ENCODE results near the gene LTBP1.
"Not testable (repeated sequence)": the region's sequence is repeated elsewhere in the genome, so short reads cannot be mapped to it uniquely, and the experiment has no call there.

Gene LTBP1

DNA sequence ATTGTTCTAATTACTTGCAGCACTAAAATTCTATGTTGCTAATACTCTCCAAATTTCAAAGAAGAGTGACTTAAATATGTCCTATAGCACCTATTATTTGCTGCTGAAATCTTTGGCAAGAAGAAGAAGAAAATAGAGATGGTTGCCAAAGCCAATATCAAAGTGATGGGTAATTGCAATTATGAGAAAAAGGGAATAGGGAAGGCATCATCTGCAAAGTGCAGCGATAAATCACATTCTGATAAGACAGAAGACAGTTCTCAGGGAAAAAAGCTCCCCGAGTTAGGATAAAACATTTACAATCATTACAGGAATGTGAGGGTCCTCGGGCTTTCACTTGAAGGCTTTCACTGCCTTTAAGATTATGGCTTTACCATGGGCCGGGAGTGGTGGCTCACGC, 457.6 kb downstream of the LTBP1 start:
- DNase-seq = no peak

DNA sequence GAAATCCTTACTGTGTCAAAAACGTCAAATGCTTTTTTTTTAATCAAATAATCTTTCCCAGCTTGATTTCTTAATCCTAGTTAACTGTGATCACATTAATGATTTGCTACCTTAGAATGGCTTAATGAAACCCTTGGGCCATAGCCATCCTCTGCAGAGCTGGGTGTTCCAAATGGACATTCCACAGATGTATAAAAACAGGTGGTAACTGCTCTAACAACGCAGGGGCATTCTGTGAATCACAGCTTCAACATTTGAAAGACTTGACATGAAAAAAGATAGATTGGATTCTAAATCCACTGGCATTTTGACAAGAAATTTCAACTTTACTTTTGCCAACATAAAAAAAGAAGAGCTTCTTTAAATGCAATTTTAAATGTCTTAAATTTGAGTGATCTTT, 459.9 kb downstream of the LTBP1 start:
- no peak for DNase-seq

DNA sequence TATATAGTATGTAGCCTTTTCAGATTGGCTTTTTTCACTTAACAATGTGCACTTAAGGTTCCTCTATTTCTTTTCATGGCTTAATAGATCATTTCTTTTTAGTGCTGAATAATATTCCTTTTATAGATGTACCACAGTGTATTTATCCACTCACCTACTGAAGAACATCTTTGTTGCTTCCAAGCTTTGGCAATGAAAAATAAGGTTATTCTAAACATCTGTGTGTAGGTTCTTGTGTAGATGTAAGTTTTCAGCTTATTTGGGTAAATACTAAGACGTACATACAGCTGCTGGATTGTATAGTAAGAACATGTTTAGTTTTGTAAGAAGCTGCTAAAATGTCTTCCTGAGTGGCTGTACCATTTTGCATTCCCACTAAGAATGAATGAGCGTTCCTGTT, 461.4 kb downstream of the LTBP1 start:
- DNase-seq = no peak

DNA sequence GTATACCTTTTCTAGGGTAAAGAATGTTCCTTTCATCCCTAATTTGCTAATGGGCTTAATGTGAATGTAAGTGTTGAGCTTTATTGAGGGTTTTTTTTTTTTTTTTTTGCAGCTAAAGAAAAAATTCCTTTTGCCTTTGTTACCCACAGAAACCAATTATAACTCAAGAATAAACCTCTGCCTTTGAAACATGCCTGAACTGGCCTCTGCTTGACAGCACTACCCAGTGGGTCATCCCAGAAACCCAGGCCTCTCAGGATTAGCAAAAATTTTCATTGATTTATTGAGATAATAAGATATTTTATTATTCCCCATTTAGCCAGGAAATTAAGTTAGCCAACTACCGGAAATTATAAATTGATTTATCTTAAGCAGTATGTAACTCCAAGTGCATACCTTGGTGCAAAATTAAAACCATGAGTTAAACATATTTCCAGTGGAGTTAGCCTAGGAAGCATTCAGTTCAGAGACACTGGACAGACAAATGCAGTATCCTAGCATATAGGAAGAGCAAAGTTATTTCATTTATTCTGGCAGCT, 462.7 kb downstream of the LTBP1 start:
- DNase-seq = no peak

DNA sequence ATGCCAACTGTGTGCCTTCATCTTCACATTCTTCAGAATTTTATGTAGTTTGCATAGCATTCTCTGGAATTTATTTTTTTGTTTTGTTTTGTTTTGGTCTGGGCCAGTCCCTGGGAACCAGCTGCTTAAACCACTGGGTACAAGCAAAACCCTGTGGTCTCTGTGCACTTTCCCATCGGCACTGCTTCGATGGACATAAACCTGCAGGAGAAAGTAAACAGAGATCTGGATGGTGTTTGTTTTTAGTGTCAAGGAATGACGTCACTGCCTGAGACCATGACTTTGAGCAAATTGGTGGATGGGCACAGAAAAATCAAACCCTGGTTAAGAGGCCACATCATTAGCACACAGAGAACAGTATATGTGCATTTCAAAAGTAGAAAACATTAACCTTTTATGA, 465.0 kb downstream of the LTBP1 start:
- DNase-seq = no peak

DNA sequence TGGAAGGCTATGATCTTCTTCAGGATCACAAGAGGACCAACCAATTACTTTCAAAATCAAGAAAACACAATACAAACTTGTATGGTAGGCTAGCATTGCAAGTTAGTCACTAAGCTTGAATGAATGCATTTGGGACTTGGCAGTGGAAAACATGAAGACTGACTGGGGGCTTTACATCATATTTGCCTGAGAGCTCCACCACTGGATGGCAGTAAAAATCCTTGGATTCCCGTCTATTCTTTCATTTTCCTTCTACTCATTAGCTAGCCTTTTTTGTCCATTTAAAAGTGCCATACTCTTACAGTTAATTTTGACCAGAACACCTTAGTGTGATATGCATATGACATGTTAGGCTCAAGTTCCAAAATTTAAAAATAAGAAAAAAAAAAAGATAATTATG, 466.2 kb downstream of the LTBP1 start:
- no peak for DNase-seq

DNA sequence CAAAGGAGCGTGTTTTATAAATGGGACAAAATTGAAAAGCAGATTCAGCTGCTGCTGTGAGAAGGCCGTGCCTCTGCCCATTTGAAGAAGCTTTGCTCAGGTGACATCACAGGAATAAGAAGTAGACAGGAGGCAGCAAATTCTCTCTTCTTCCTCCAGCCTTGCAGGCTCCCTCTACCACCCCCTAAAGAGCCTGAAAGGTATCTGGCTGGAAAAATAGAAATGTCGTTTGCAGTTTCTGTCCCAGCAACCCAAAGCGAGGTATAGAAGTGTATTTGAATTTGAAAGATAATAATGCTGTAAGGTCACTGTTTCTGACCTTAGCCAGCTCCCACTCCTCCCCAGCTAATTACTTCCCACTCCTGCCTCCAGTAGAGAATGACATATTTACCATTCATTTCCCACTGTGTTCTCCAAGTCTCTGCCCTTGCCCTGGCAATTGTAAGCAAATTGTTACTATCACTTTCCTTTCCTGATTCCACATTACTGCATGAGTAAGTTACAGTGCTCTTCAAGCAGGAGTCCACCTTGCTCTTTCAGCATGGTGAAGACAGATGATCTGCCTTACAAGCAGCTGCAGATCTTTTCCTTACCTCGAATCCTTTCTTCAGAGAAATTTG, 472.9 kb downstream of the LTBP1 start:
- no peak for DNase-seq

DNA sequence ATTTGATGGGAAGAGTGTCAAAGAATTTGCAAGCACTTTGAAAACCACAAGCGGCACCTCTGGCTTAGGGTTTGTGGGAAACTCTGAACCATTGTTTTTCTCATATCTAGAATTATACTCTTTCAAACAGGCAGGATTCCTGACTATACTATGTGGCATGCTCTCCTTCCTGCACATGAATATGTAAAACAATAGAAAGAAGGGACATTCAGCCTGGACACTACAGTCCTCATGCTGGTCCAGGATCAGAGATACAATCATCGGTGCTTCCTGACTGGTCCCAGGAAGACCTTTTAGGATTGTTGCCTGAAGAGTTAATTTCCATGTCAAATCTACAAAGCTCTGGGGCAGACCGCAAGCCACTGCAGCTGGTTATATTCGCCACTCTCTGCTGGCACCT, 474.0 kb downstream of the LTBP1 start:
- no peak for DNase-seq

DNA sequence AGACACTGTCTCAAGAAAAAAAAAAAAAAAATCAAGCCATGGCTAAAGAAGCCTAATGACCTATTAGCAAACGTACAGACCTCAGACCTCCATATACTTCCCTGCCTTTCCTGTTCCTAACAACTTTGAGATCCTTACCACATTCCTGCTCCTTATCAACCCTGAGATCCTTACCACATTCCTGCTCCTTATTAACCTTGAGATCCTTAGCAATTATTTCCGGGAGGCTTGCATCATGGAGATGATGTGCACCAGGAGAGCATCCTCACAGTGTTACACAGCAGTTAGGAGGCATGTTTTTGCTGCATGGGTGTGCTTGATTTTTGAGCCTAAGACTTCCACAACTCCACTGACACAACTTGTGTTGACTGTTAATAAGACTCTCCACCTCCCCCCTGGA, 475.1 kb downstream of the LTBP1 start:
- DNase-seq = no peak

DNA sequence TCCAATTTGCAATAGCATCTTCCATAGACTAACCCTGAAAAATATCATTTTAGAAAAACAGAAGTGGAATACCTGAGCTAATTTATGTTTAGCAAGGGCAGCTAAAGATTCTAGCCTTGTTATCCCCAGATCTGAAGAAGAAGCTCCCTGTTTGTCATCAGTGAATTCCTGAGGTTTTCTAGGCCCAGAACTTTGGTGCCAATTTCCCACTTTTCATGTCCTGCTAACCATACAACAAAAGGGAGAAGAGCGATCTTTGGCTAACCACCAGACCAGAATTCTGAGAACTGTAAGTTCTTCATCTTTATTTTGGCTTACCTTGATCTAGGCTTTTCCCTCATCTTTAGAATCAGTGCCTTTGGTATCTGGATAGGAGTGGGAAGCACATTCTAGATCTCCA, 478.4 kb downstream of the LTBP1 start:
- DNase-seq = no peak

DNA sequence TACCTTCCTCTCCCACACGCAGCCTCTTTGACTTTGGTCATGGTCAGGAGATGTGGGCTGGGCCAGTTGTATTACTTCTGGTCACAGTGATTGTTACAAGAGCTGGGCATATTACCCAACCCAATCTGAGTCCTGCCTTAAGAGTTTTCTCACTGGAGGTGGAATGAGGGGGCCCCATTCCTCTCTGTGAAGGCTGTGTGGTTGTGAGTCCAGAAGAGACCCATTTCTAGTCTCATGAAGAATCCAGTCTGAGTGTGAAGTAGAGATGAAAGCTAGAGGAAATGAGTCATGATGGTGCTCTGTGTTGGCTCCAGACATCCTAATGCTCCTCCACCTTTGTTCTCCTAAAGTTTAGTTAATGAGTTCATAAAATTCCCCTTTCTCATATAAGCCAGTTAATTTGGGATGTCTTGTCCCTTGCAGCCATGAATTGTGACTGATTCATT, 478.9 kb downstream of the LTBP1 start:
- DNase-seq = no peak

DNA sequence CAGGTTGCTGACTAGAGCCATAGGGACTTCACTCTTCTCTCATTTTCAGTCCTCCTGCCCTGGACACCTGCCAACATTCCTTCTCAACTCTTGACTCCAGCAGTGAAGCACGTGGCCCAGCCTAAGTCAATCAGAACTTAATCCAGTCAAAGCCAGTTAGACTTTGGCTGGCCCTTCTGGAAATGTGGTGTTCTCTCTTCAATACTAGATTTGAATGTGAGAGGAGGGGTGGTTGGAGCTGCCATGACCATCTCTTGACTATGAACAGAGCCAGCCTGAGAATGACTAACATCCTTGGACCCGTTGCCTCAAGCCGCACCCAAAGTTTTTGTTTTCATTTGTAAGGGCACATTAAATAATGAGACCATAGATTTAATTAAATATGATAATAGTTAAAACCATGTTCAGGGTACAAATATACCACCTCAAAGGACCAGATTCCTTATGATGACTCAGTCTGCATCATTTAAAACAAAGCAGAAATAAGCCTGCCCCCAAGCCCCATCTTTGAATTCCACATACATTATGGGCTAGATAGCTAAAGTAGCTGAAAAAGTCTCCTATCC, 480.0 kb downstream of the LTBP1 start:
- no peak for DNase-seq

DNA sequence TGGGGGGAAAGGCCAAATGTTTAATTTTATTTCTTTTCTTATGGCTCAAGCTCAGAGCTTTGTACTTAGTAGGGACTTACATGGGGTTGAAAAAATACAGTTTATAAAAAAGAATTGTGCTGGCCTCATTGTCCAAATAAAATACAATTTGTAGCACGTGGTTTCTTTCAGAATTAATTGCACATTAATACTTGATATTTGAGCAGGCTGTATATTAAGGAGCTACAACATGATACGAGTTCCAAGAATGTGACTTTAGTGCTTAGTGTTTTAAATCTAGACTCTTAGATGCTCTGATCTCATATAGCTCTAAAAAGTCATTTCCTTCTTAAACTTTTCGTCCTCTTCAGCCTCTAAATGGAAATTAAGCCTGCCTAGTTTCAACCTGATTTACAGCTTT, 483.3 kb downstream of the LTBP1 start:
- no peak for DNase-seq

DNA sequence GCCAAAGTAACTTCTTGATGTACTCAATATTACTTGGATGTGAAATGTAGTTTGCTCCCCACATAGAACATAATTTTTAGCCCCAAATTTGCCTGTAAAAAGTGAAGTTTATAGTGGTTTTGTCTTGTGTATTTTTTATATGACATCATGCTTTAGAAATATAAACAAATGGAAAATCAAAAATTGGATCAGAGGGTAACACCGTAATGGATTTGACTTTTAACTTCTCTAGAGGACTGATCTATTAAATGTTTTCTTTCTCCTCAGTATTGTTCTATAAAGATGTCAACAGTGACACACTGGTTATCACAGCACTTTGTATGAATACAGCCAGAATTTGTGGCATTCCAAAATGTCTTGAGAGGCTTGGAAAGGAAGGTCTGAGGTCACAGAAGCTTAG, 484.1 kb downstream of the LTBP1 start:
- DNase-seq = no peak

DNA sequence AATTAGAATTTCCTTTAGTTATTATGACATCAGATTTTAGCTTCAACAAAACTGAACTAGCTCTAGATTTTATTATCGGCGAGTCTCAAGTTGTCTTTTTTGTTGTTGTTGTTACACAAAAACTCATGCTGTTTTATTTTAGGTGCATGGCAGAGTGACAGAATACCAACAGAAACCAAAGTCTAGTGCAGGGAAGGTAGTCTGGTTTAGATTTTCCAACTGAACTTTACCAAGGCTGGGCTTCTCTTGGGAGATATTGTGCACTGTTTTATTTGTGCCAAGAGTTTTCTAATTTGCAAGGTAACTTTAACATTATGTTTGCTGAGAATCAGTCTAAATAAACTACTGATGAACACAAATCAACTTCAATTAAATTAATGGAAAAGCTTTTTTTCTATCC, 486.1 kb downstream of the LTBP1 start:
- no peak for DNase-seq

DNA sequence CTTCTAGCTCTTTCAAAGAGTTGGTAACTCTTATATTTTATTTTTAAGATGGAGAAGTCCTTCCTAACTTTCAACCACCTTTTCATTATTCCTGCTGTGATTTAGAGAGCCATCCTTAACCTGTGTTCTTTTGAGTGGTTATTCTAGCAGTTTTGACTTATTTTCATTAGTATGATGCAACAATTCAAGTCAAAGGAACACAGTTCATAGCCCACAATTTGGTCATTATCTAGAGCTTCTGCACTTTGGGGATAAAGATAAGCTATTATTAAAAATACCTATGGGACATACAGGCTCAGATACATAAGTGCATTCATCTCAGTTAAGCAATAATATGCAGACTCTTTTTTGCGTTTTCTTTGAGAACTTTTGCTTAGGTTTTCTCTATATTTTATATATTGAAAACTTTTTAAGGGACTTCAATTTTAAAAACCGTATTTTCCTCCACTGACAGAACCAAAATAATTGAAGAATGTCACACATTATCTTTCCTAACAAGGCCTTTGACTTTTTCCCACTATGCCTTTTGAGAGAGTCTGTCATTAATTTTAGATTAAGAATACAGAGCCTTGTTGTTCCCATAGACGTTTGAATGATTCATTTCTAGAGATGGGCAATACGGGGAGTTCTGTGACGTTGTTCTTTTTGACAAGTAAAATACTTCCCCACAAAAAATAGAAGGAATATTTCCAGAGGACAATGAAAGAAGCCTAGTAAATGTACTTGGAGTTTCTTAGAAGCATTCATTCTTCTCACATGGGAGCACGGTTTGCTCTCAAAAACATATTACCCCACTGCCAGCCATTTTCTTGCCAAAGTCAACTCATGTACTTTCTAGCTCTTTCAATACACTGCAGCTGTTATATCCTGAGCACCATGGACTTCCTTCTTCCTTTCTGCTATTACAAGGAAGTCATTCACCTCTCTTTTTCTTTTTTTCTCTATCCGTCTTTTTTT, 486.8 kb downstream of the LTBP1 start:
- DNase-seq = no peak

DNA sequence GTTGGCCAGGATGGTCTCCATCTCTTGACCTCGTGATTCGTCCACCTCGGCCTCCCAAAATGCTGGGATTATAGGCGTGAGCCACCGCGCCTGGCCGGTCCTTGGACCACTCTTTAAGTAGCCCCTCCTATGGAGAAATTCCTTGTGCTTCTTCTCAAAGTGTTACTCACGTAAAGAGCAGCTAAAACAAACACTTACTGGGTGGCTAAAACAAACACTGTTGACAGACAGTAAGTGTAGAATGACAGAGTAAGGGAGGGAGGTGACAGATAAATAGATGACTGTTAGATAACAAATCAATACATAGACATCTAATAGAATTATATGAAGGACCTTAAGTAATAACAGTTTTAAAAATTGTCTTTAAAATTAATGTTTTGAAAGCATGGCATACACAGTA, 488.8 kb downstream of the LTBP1 start:
- DNase-seq = no peak

DNA sequence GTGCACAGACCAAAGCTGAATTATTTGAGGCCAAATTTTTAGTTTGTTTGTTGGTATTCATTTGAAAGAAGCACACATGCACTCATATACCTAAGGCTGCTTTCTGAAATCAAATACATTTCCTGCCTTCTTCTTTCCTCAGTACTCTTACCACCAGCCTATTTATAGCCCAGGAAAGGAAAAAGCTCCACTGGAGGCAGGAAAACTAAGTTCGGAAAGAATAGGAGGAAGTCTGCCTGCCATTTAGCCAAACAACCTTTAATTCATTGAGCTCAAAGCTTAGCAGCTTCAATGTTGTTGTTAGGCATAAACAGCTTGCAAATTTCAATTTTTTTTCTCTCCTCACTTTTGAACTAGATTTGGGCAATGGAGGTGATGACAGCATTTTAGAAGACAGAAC, 489.3 kb downstream of the LTBP1 start:
- DNase-seq = no peak

DNA sequence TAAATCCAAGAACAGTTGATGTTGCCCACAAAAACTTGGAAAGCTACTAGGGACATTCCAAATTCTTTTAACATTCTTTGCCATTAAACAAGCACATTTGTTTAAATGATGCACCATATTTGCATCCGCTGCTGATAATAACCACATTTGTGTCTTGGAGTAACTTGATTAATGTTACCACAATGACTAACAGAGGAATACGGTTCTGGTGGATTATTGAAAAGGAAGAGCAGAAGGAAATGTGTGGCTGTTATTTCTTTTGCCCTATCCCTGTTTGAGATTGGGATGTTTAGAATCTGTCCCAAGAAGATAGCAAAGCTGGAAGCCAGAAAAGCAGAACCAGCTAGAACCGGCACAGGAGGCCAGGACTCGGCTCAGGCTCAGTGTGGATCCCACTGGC, 490.5 kb downstream of the LTBP1 start:
- DNase-seq = no peak

DNA sequence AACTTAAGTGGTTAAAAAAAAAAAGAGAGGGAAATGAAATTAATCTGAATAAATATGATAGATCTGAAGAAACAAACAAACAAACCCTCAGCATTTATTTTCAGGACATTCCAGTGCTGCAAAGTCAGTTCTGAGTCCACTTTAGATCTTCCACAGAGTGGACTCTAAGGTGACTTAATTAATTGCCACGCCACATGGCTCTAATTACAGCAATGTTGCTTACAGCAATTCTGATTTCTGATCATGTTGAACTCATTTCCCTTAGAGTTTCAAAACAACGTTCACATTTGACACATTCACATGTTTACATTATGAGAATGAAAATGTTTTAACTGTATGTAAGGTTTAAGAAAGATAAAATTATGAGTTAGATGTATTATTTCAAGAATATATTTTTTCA, 491.1 kb downstream of the LTBP1 start:
- no peak for DNase-seq

DNA sequence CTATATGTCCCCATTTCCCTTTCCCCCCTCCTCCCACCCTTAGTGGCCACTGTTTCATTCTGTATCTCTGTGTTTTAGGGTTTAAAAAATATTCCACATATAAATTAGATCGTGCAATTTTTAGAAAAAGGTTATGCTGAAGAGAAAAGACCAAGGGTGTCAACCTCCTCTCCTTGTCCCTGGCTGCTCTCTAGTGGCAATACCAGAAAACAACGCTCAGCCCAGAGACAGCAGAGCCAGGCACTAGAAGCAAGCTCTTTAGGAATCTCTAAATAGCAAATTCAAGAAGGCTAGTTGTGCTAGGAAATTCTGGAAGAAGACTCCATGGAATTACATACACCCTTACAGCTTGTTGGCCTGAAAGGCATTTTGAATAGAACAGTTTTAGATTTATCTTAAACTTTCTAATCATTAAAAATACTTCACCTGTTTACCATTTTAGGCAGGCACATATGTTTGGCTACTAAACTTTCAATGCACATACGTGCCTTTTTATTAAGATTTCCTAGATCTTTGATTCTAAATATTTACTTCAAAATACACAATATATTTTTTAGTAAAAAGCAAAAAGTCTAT, 494.6 kb downstream of the LTBP1 start:
- DNase-seq = peak; percentile 7

DNA sequence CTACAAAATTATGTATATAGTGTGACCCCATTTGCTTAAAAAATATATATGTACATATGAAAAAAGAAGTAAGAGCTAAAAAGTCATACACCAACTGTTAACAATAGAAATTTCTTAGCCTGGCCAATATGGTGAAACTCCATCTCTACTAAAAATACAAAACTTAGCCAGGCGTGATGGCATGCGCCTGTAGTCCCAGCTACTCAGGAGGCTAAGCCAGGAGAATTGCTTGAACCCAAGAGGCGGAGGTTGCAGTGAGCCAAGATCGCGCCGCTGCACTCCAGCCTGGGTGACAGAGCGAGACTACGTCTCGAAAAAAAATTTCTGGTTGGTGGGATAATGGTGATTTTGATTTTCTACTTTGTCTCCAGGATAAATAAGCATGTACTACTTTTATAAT, 495.3 kb downstream of the LTBP1 start:
- DNase-seq = not testable (repeated sequence)

DNA sequence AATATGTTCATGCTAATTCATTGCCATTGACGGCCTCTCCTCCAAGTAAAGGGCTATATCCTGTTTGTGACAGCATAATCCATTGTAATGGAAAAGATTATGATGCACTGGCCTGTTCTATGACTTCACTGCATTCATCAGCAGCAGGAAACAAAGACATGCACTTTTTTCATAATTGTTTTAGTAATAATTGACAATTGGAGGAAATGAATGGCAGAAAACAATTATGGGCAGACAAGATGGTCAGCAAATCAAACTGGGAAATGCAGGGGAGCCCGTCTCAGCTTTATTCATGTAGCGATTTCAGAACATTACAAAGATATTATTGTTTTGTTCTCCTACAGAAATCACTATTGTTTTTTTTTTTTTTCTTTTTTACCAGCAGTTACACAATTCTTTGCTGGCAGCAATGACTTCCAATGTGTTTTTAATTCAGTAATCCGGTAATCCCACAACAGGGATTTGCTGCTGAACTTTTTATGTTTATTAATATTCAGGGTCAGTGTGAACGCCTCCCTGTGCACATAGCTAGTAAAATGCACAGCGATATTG, 495.9 kb downstream of the LTBP1 start:
- DNase-seq = no peak

Data from NCI-H1092 (cell line).